HG03378 (cell line): ENCODE measurements around the gene WIPF3.

Source experiments
- ATAC-seq: cut with Tn5 transposase; IDR thresholded peaks from one replicate; pipeline ENCODE4 v1.9.1; 2021; ENCODE audit warnings: mild to moderate bottlenecking, moderate library complexity; ENCODE audit not compliant: unreplicated experiment

Gene WIPF3

GRCh38 chr7:29806208-29806994 is at the start of gene WIPF3:
TSS of gene WIPF3 (plus strand) at chr7:29806508. CDS start at chr7:29834725, 28,217 bp downstream.
- ATAC-seq = no peak

GRCh38 chr7:29763266-29763665 is 43.0 kb upstream of the WIPF3 start:
- no peak for ATAC-seq

- ATAC-seq = no peak
Observed at GRCh38 chr7:29764227-29764626, 42.1 kb upstream of the WIPF3 start.

GRCh38 chr7:29765490-29765889 is 40.8 kb upstream of the WIPF3 start:
- ATAC-seq = no peak

GRCh38 chr7:29770371-29770770 is 35.9 kb upstream of the WIPF3 start:
- no peak for ATAC-seq

- ATAC-seq = no peak
Observed at GRCh38 chr7:29771081-29771816, 35.1 kb upstream of the WIPF3 start.

GRCh38 chr7:29779017-29779416 is 27.3 kb upstream of the WIPF3 start:
- ATAC-seq = no peak

- no peak for ATAC-seq
Observed at GRCh38 chr7:29780346-29780745, 26.0 kb upstream of the WIPF3 start.

GRCh38 chr7:29783671-29784070 is 22.6 kb upstream of the WIPF3 start:
- no peak for ATAC-seq

GRCh38 chr7:29793507-29793906 is 12.8 kb upstream of the WIPF3 start:
- no peak for ATAC-seq

GRCh38 chr7:29794959-29795629 is 11.2 kb upstream of the WIPF3 start:
- no peak for ATAC-seq

- ATAC-seq = no peak
Observed at GRCh38 chr7:29795696-29796580, 10.4 kb upstream of the WIPF3 start.

- no peak for ATAC-seq
Observed at GRCh38 chr7:29797112-29797944, 9.0 kb upstream of the WIPF3 start.

- no peak for ATAC-seq
Observed at GRCh38 chr7:29798422-29798821, 7.9 kb upstream of the WIPF3 start.

- ATAC-seq = no peak
Observed at GRCh38 chr7:29801929-29802328, 4.4 kb upstream of the WIPF3 start.

- ATAC-seq = no peak
Observed at GRCh38 chr7:29805031-29805430, 1.3 kb upstream of the WIPF3 start.

GRCh38 chr7:29805886-29806207 is 461 bp upstream of the WIPF3 start:
- ATAC-seq = no peak

GRCh38 chr7:29806995-29807841 is 910 bp downstream of the WIPF3 start:
- ATAC-seq = no peak
